ENCODE results near the gene SRRM1. TPM values are rescaled to one million over a fixed set of nuclear protein-coding genes. Genes with fewer than 3 reads are reported as not detected.

The SRRM1 gene
- total RNA-seq, 1 donor from 2014 or later: 50.4 TPM

Other genes starting within 250 kb of the SRRM1 start
- 5.6 TPM for gene STPG1, start 229.5 kb upstream of the SRRM1 start, total RNA-seq
- 31.8 TPM for gene NIPAL3, start 227.5 kb upstream of the SRRM1 start, total RNA-seq
- 6.5 TPM for gene RCAN3, start 140.5 kb upstream of the SRRM1 start, total RNA-seq
- gene NCMAP, start 87.2 kb upstream of the SRRM1 start, total RNA-seq: 0.27 TPM
- 334 TPM for gene CLIC4, start 102.1 kb downstream of the SRRM1 start, total RNA-seq